HG02759 (cell line): ENCODE results near the gene TSEN15.
"Not testable (repeated sequence)": the region's sequence is repeated elsewhere in the genome, so short reads cannot be mapped to it uniquely, and the experiment has no call there.

Source experiments
- ATAC-seq: cut with Tn5 transposase; IDR thresholded peaks from one replicate; pipeline ENCODE4 v1.9.1; 2021; ENCODE audit warnings: mild to moderate bottlenecking, moderate library complexity; ENCODE audit not compliant: unreplicated experiment

TSEN15 gene

GRCh38 chr1:184031092-184031408 is 20.5 kb upstream of the TSEN15 start:
- no peak for ATAC-seq

- no peak for ATAC-seq
Observed at GRCh38 chr1:184031409-184032107, 20.0 kb upstream of the TSEN15 start.

GRCh38 chr1:184032306-184032929 is 19.1 kb upstream of the TSEN15 start:
- no peak for ATAC-seq

- no peak for ATAC-seq
Observed at GRCh38 chr1:184032930-184033418, 18.6 kb upstream of the TSEN15 start.

GRCh38 chr1:184033711-184034167 is 17.8 kb upstream of the TSEN15 start:
- no peak for ATAC-seq

GRCh38 chr1:184034761-184035379 is 16.7 kb upstream of the TSEN15 start:
- no peak for ATAC-seq

- no peak for ATAC-seq
Observed at GRCh38 chr1:184035719-184036516, 15.6 kb upstream of the TSEN15 start.

- ATAC-seq: peak; percentile 25
Observed at GRCh38 chr1:184036517-184036949, 15.0 kb upstream of the TSEN15 start.

GRCh38 chr1:184037849-184038591 is 13.5 kb upstream of the TSEN15 start:
- ATAC-seq: no peak

- ATAC-seq: no peak
Observed at GRCh38 chr1:184039126-184039525, 12.4 kb upstream of the TSEN15 start.

GRCh38 chr1:184041731-184042130 is 9.8 kb upstream of the TSEN15 start:
- ATAC-seq: no peak

GRCh38 chr1:184043315-184043714 is 8.2 kb upstream of the TSEN15 start:
- not testable (repeated sequence) for ATAC-seq

GRCh38 chr1:184044603-184045376 is 6.7 kb upstream of the TSEN15 start:
- no peak for ATAC-seq

- not testable (repeated sequence) for ATAC-seq
Observed at GRCh38 chr1:184047541-184047940, 4.0 kb upstream of the TSEN15 start.

- no peak for ATAC-seq
Observed at GRCh38 chr1:184048561-184049240, 2.8 kb upstream of the TSEN15 start.

- ATAC-seq: no peak
Observed at GRCh38 chr1:184049291-184049690, 2.2 kb upstream of the TSEN15 start.

GRCh38 chr1:184049836-184050468 is 1.6 kb upstream of the TSEN15 start:
- ATAC-seq: no peak

GRCh38 chr1:184050636-184051035 is 894 bp upstream of the TSEN15 start:
- ATAC-seq: no peak

GRCh38 chr1:184051138-184051484 is 419 bp upstream of the TSEN15 start:
- ATAC-seq: no peak
